GM12878 (cell line): ENCODE data around the gene MLLT3. TPM values are rescaled to one million over a fixed set of nuclear protein-coding genes. Genes with fewer than 3 reads are reported as not detected.

Source experiments
- ATAC-seq: fragments of 200-7000 bp; cut with Tn5 transposase; 3 replicates; pipeline ENCODE4 v1.9.1; 2020; ENCODE audit warnings: mild to moderate bottlenecking, moderate library complexity
- BruUV-seq: library from RNA; stranded (reverse); fragments of 400-500 nt; replicated peaks from 2 replicates; lab custom pipeline; 2021; lab: Mats Ljungman, UMichigan
- CTCF ChIA-PET: fragments of 300-600 bp; sonication (Branson Sonifier 250); formaldehyde crosslinking; extraction: SDS; loops from one replicate; lab custom pipeline; 2021; ENCODE audit warnings: inconsistent platforms; lab: Yijun Ruan, JAX
- POLR2A ChIA-PET: fragments of 350-600 bp; formaldehyde crosslinking; extraction: SDS; loops from one replicate; lab custom pipeline; 2021; ENCODE audit warnings: inconsistent platforms; lab: Charles Lee
- RAD21 ChIA-PET: fragments of 300-600 bp; sonication (Branson Sonifier 250); formaldehyde crosslinking; loops from one replicate; lab custom pipeline; 2023; ENCODE audit warnings: antibody characterized with exemption; ENCODE audit not compliant: unreplicated experiment; lab: Charles Lee
- SMC1A ChIA-PET: fragments of 300-600 bp; sonication (Branson Sonifier 250); formaldehyde crosslinking; loops from one replicate; lab custom pipeline; 2023; ENCODE audit not compliant: unreplicated experiment, uncharacterized antibody; lab: Charles Lee
- DNase-seq: peaks from one replicate; pipeline ENCODE4 v3.0.0-alpha.2; 2011; ENCODE audit warnings: low read depth, low spot score
- FAIRE-seq: peaks from 3 replicates; lab custom pipeline; 2011; peaks lifted over from hg19 to GRCh38; lab: Jason Lieb, UNC
- H2AFZ ChIP-seq: 2 replicates; pipeline ENCODE4 v1.6.0; 2011; ENCODE audit warnings: low read depth, low read length, control low read depth; ENCODE audit not compliant: control insufficient read depth
- H3K27ac ChIP-seq: 2 replicates; pipeline ENCODE4 v1.5.1; 2011; ENCODE audit warnings: control low read depth; ENCODE audit not compliant: control insufficient read depth, insufficient read depth
- H3K27me3 ChIP-seq, 2 experiments: replicated peaks in 1 of 2; 2 replicates each; pipeline versions ENCODE4 v1.6.0 to v1.6.1; 2011; ENCODE audit warnings: low read length in 1 of 2; ENCODE audit not compliant: control insufficient read depth in 2 of 2, insufficient read depth in 2 of 2
- H3K36me3 ChIP-seq, 2 experiments: 2 replicates each; pipeline ENCODE4 v1.5.1; 2011; ENCODE audit warnings: low read length in 1 of 2; ENCODE audit not compliant: control insufficient read depth in 2 of 2, insufficient read depth in 2 of 2
- H3K4me1 ChIP-seq: 2 replicates; pipeline ENCODE4 v1.6.1; 2011; ENCODE audit warnings: mild to moderate bottlenecking, low read length, moderate library complexity, mixed read lengths; ENCODE audit not compliant: control insufficient read depth, insufficient read depth
- H3K4me2 ChIP-seq: 2 replicates; pipeline ENCODE4 v1.6.0; 2011; ENCODE audit warnings: control low read depth; ENCODE audit not compliant: control insufficient read depth, insufficient read depth
- H3K4me3 ChIP-seq: fragments of 200-600 bp; sonication (generic); 2 replicates; pipeline ENCODE4 v1.5.1; 2016
- H3K79me2 ChIP-seq: 2 replicates; pipeline ENCODE4 v1.6.0; 2011; ENCODE audit warnings: low read length; ENCODE audit not compliant: control insufficient read depth, insufficient read depth
- H3K9ac ChIP-seq: 2 replicates; pipeline ENCODE4 v1.8.0; 2011; ENCODE audit warnings: low read length, control low read depth, mixed read lengths; ENCODE audit not compliant: control insufficient read depth, insufficient read depth
- H3K9me3 ChIP-seq: replicated peaks from 3 replicates; pipeline ENCODE4 v1.5.1; 2011; ENCODE audit warnings: mild to moderate bottlenecking, low read length; ENCODE audit not compliant: control insufficient read depth, insufficient read depth
- H4K20me1 ChIP-seq: 2 replicates; pipeline ENCODE4 v1.6.0; 2011; ENCODE audit not compliant: control insufficient read depth, insufficient read depth
- ATF7 ChIP-seq: fragments of 450-650 bp; IDR thresholded peaks from 2 replicates; pipeline ENCODE4 v1.6.1; 2016; ENCODE audit warnings: low read depth, mild to moderate bottlenecking
- BCL3 ChIP-seq: IDR thresholded peaks from 2 replicates; pipeline ENCODE4 v1.6.1; 2011; ENCODE audit warnings: borderline replicate concordance, low read depth, mild to moderate bottlenecking, moderate library complexity, low read length; ENCODE audit not compliant: insufficient read depth, poor library complexity, severe bottlenecking
- CBX5 ChIP-seq: sonication (generic); IDR thresholded peaks from 2 replicates; pipeline ENCODE4 v1.6.1; 2016; ENCODE audit warnings: low read depth, moderate library complexity, mild to moderate bottlenecking, inconsistent platforms
- HDAC6 ChIP-seq: fragments of 200-600 bp; sonication (generic); IDR thresholded peaks from one replicate; pipeline ENCODE4 v1.8.0; 2017; ENCODE audit warnings: antibody characterized with exemption; ENCODE audit not compliant: unreplicated experiment
- MEF2B ChIP-seq: fragments of 450-650 bp; IDR thresholded peaks from 2 replicates; pipeline ENCODE4 v1.6.1; 2018; ENCODE audit warnings: mild to moderate bottlenecking, moderate library complexity; ENCODE audit not compliant: partially characterized antibody, poor library complexity, severe bottlenecking
- NKRF ChIP-seq: fragments of 450-650 bp; conservative IDR thresholded peaks from 2 replicates; pipeline ENCODE4 v1.6.1; 2017; ENCODE audit warnings: mild to moderate bottlenecking, moderate library complexity
- SREBF1 ChIP-seq: IDR thresholded peaks from 2 replicates; pipeline ENCODE4 v1.6.1; 2012; ENCODE audit warnings: mild to moderate bottlenecking, low read length
- STAT3 ChIP-seq: IDR thresholded peaks from 2 replicates; pipeline ENCODE4 v1.6.1; 2011; ENCODE audit warnings: low read depth, low read length, improper control_type of control experiment
- TAF1 ChIP-seq: IDR thresholded peaks from 2 replicates; pipeline ENCODE4 v1.6.1; 2011; ENCODE audit warnings: mild to moderate bottlenecking, low read depth, low read length, borderline replicate concordance
- TCF7 ChIP-seq: IDR thresholded peaks from 2 replicates; pipeline ENCODE4 v1.6.1; 2014; ENCODE audit warnings: antibody characterized with exemption, borderline replicate concordance
- YBX1 ChIP-seq: fragments of 450-650 bp; IDR thresholded peaks from 2 replicates; pipeline ENCODE4 v1.6.1; 2016; ENCODE audit warnings: antibody characterized with exemption
- WGBS: methylation state at CpG from one replicate; pipeline ENCODE4 v1.1.6; 2016; ENCODE audit warnings: low lambda C conversion rate; ENCODE audit not compliant: insufficient replicate concordance, insufficient coverage; ENCODE audit errors: missing lambda C conversion rate; 5-methylcytosine and 5-hydroxymethylcytosine counted together
- in situ Hi-C: fragments of 300-500 bp; cut with MboI; formaldehyde crosslinking; loops from 9 replicates; pipeline ENCODE4 v1.14.3; 2018; ENCODE audit warnings: mixed read lengths
- intact Hi-C: fragments of 100-400 bp; cut with micrococcal nuclease; formaldehyde crosslinking; loops from one replicate; pipeline ENCODE4 v1.14.2; 2022; ENCODE audit not compliant: unreplicated experiment
- polyA plus RNA-seq, 11 experiments: library from polyadenylated mRNA; depleted of rRNA in 4 of 11; unstranded in 6 of 11; stranded (reverse) in 5 of 11; fragments of >200 nt; fragmentation: Nextera tagmentation in 4 of 11; fragmentation: Illumina TruSeq in 1 of 11; extraction: Ambion mirVana in 4 of 11; extraction: Trizol in 1 of 11; gene quantifications; 1 replicate in 1 of 11; 2 replicates in 10 of 11; pipeline versions ENCODE4 v1.2.1 to v1.2.3, GENCODE V29; 2011 to 2016; ENCODE audit warnings: inconsistent platforms in 2 of 11, missing spikeins in 2 of 11, low read depth in 1 of 11
- total RNA-seq, 4 experiments: library from RNA; depleted of rRNA in 3 of 4; stranded (reverse); fragments of >200 nt in 3 of 4; fragmentation: Illumina TruSeq in 1 of 4; extraction: Trizol in 1 of 4; gene quantifications; 2 replicates each; pipeline versions ENCODE4 v1.2.1 to v1.2.3, GENCODE V29; 2013 to 2021
- TF ChIP-seq, protein P1 (sequence below): IDR thresholded peaks from 2 replicates; pipeline ENCODE4 v1.6.1; 2012; ENCODE audit warnings: mild to moderate bottlenecking, low read depth, low read length
- TF ChIP-seq, protein P2 (sequence below): IDR thresholded peaks from 2 replicates; pipeline ENCODE4 v1.6.1; 2012; ENCODE audit warnings: low read depth, low read length, improper control_type of control experiment

The MLLT3 gene
- total and polyA plus RNA-seq, 10 of the 15 experiments (the other 5 are each of a cell fraction or from before 2014, with no cell fraction given) = 17.7 to 72.3 (median 35.6) TPM

- TF ChIP-seq YBX1 (no peak), HDAC6 (no peak), MEF2B (no peak), TAF1 (no peak), SREBF1 (no peak), CBX5 (no peak), BCL3 (no peak), TCF7 (no peak), NKRF (no peak), STAT3 (no peak), ATF7 (no peak)
- TF ChIP-seq, protein P1, sequence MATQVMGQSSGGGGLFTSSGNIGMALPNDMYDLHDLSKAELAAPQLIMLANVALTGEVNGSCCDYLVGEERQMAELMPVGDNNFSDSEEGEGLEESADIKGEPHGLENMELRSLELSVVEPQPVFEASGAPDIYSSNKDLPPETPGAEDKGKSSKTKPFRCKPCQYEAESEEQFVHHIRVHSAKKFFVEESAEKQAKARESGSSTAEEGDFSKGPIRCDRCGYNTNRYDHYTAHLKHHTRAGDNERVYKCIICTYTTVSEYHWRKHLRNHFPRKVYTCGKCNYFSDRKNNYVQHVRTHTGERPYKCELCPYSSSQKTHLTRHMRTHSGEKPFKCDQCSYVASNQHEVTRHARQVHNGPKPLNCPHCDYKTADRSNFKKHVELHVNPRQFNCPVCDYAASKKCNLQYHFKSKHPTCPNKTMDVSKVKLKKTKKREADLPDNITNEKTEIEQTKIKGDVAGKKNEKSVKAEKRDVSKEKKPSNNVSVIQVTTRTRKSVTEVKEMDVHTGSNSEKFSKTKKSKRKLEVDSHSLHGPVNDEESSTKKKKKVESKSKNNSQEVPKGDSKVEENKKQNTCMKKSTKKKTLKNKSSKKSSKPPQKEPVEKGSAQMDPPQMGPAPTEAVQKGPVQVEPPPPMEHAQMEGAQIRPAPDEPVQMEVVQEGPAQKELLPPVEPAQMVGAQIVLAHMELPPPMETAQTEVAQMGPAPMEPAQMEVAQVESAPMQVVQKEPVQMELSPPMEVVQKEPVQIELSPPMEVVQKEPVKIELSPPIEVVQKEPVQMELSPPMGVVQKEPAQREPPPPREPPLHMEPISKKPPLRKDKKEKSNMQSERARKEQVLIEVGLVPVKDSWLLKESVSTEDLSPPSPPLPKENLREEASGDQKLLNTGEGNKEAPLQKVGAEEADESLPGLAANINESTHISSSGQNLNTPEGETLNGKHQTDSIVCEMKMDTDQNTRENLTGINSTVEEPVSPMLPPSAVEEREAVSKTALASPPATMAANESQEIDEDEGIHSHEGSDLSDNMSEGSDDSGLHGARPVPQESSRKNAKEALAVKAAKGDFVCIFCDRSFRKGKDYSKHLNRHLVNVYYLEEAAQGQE = no peak
- TF ChIP-seq, protein P2, sequence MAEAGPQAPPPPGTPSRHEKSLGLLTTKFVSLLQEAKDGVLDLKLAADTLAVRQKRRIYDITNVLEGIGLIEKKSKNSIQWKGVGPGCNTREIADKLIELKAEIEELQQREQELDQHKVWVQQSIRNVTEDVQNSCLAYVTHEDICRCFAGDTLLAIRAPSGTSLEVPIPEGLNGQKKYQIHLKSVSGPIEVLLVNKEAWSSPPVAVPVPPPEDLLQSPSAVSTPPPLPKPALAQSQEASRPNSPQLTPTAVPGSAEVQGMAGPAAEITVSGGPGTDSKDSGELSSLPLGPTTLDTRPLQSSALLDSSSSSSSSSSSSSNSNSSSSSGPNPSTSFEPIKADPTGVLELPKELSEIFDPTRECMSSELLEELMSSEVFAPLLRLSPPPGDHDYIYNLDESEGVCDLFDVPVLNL = no peak
- TF ChIP-seq, all 136 proteins: peak for 0
- peaks cover 5% of the 10 kb centered on the region; the same call in 1 of the 2 replicates for H3K4me1 ChIP-seq
- WGBS = 71% methylated on average over 5 of the region's 5 CpGs
Measured at GRCh38 chr9:20593105-20593504, 29.2 kb downstream of the MLLT3 start.

More at GRCh38 chr9:20593105-20593504, 29.2 kb downstream of the MLLT3 start:
- Histone ChIP-seq H3K36me3 (no peaks in the 10 kb centered on the region), H3K79me2 (peaks cover 29% of the 10 kb centered on the region), H2AFZ (no peak overlapping the region), H4K20me1 (no peaks in the 10 kb centered on the region), H3K27ac (no peak overlapping the region), H3K4me3 (no peak overlapping the region), H3K27me3 (no peaks in the 10 kb centered on the region), H3K4me2 (no peak overlapping the region), H3K9me3 (peaks cover 10% of the 10 kb centered on the region; the same call in 2 of the 3 replicates), H3K9ac (no peak overlapping the region)
- ChIA-PET SMC1A (interaction anchor here (0.6 to 1.7 kb wide), 5 partner anchors 11 to 291 kb away, joined by 3 to 5 read pairs (median 4); no protein-coding TSS in a partner anchor), RAD21 (no interaction called here), CTCF (interaction anchor here (1.4 to 1.6 kb wide), 2 partner anchors 8 to 10 kb away, joined by 3 to 5 read pairs; no protein-coding TSS in a partner anchor), POLR2A (interaction anchor here (1.8 kb wide), 1 partner anchor 9 kb away, joined by 8 read pairs; no protein-coding TSS in a partner anchor)
- DNase-seq = no peak
- no peak for ATAC-seq
- no peak for FAIRE-seq
- intact Hi-C loops (no loop called here), in situ Hi-C loops (no loop called here)
- BruUV-seq = no TSS peak
